Measurements from ENCODE around the gene NEDD9.

The NEDD9 gene

GRCh38 chr6:11232193-11232769, at the start of gene NEDD9:
NEDD9 (minus strand) TSS chr6:11232668; CDS start chr6:11232515, 153 bp downstream.
- DNase-seq (ENCODE audit: low spot score), result peak; percentile 90
- in situ Hi-C loops (cut with MboI; ENCODE audit: low pct_unique_long_range_greater_than_20kb, low sequenced_read_pairs, unreplicated experiment), result no loop called here
- TF ChIP-seq CTCF (IDR thresholded peaks at IDR 0.05; ENCODE audit: extremely low read depth, insufficient read depth, missing control alignments), result no peak

DNA sequence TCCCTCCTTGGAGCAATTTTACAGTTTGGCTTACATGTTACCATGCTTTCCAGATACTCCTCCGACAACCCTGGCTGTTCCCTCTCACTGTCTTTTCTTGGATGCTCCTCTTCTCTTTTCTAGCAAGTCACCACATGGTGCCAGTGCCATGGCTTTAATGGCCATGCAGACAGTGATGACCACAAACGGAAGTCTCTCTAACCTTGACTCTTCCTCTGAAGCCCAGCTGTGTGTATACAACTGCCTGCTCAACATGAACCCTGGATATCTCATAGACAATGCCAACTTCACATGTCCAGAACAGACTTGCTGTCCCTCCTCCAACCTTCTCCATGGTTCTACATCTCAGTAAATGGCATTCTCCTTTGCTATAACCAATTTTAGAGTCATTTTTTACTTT, 49.8 kb upstream of the NEDD9 start:
- in situ Hi-C loops (cut with MboI; ENCODE audit: low pct_unique_long_range_greater_than_20kb, low sequenced_read_pairs, unreplicated experiment), result no loop called here
- DNase-seq (ENCODE audit: low spot score), result no peak

GRCh38 chr6:11280394-11280793, 47.9 kb upstream of the NEDD9 start:
- no peak for TF ChIP-seq CTCF (IDR thresholded peaks at IDR 0.05; ENCODE audit: extremely low read depth, insufficient read depth, missing control alignments)
- in situ Hi-C loops (cut with MboI; ENCODE audit: low pct_unique_long_range_greater_than_20kb, low sequenced_read_pairs, unreplicated experiment), result no loop called here
- DNase-seq (ENCODE audit: low spot score), result no peak

More for the DNA sequence above, 49.8 kb upstream of the NEDD9 start:
- TF ChIP-seq CTCF (IDR thresholded peaks at IDR 0.05; ENCODE audit: extremely low read depth, insufficient read depth, missing control alignments), result no peak

DNA sequence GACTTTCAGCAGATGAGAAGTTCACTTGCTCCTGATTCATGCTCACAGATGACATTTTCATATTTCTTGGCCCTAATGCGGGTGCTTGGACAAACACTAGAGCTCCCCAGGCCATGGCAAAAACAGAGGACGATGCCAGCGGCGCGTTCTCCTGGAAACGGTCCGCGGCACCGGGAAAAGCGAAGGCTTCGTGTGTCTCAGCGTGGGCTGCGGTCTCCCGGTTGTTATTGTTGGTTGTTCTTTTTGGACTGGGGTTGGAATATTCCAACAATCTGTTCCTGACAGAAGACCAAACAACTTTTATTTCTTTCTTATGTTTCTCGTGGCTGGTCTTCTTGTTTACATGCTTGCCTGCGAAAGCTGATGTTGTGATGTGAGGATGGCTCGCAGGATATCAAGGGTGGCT, 46.8 kb upstream of the NEDD9 start:
- no peak for DNase-seq (ENCODE audit: low spot score)
- in situ Hi-C loops (cut with MboI; ENCODE audit: low pct_unique_long_range_greater_than_20kb, low sequenced_read_pairs, unreplicated experiment), result no loop called here
- TF ChIP-seq CTCF (IDR thresholded peaks at IDR 0.05; ENCODE audit: extremely low read depth, insufficient read depth, missing control alignments), result no peak

- DNase-seq (ENCODE audit: low spot score), result peak; percentile 38
- in situ Hi-C loops (cut with MboI; ENCODE audit: low pct_unique_long_range_greater_than_20kb, low sequenced_read_pairs, unreplicated experiment), result no loop called here
- no peak for TF ChIP-seq CTCF (IDR thresholded peaks at IDR 0.05; ENCODE audit: extremely low read depth, insufficient read depth, missing control alignments)
Observed at GRCh38 chr6:11278207-11278559, 45.7 kb upstream of the NEDD9 start.

- peak; percentile 77 for DNase-seq (ENCODE audit: low spot score)
- no peak for TF ChIP-seq CTCF (IDR thresholded peaks at IDR 0.05; ENCODE audit: extremely low read depth, insufficient read depth, missing control alignments)
- in situ Hi-C loops (cut with MboI; ENCODE audit: low pct_unique_long_range_greater_than_20kb, low sequenced_read_pairs, unreplicated experiment), result no loop called here
Observed at GRCh38 chr6:11277275-11278206, 45.1 kb upstream of the NEDD9 start.

Data from GM13977 (cell line).